ENCODE results near the gene ACBD3. TPM values are rescaled to one million over a fixed set of nuclear protein-coding genes. Genes with fewer than 3 reads are reported as not detected.

ACBD3 gene
- total and polyA plus RNA-seq, 2 of the 8 experiments (the other 6 are each of a cell fraction or from before 2014, with no cell fraction given): 8.4 to 29.4 TPM

- no peak overlapping the region for H2BK120ac ChIP-seq (replicated peaks; ENCODE audit: low read depth, low read length)
- H3K9ac ChIP-seq (replicated peaks in 1 of 4; ENCODE audit: extremely low read depth in 1 of 4, low read depth in 3 of 4, low read length in 3 of 4): no peak overlapping the region
- no peaks in the 10 kb centered on the region for H3K9me3 ChIP-seq (ENCODE audit: insufficient read depth in 2 of 2, low read depth in 1 of 2, low read length in 1 of 2)
- no peak overlapping the region for H3K4me3 ChIP-seq (ENCODE audit: extremely low read depth in 1 of 4, insufficient read depth in 2 of 4, low read depth in 3 of 4, low read length in 4 of 4)
- no peak overlapping the region for H4K91ac ChIP-seq (replicated peaks; ENCODE audit: insufficient read length, low read length)
- H3K4me2 ChIP-seq (ENCODE audit: insufficient read depth in 1 of 2, low read depth in 2 of 2, low read length in 2 of 2): no peak overlapping the region
- DNase-seq (ENCODE audit: low read depth in 1 of 2, low spot score in 2 of 2) (no peak), FAIRE-seq (no peak)
- no peak overlapping the region for H4K8ac ChIP-seq (ENCODE audit: extremely low read depth, insufficient read depth, low read length)
- no peak overlapping the region for H2BK20ac ChIP-seq (ENCODE audit: low read length)
- peaks cover 4 to 61% (median 41%) of the 10 kb centered on the region in 4 experiments for H3K36me3 ChIP-seq (ENCODE audit: control insufficient read depth in 2 of 4, insufficient read depth in 4 of 4, low read length in 3 of 4)
- H2BK15ac ChIP-seq (ENCODE audit: low read length): no peak overlapping the region
- H3K27ac ChIP-seq (ENCODE audit: low read depth, low read length): no peak overlapping the region
- no peaks in the 10 kb centered on the region for H3K4me1 ChIP-seq (replicated peaks in 1 of 4; ENCODE audit: control insufficient read depth in 3 of 4, insufficient read depth in 4 of 4, low read length in 3 of 4)
- no peak overlapping the region for H3K4ac ChIP-seq (replicated peaks; ENCODE audit: insufficient read length, low read depth, low read length)
- ChIA-PET CTCF (ENCODE audit: partially characterized antibody) (interaction anchor here (0.6 to 2.2 kb wide), 3 partner anchors 24 to 68 kb away, joined by 4 to 13 read pairs (median 6); no protein-coding TSS in a partner anchor), POLR2A (ENCODE audit: partially characterized antibody) (no interaction called here)
- H2AFZ ChIP-seq (ENCODE audit: low read length): no peak overlapping the region
- no peaks in the 10 kb centered on the region for H3K23me2 ChIP-seq (ENCODE audit: low read depth, low read length)
- no peak overlapping the region for H4K5ac ChIP-seq (ENCODE audit: insufficient read length, low read depth, low read length)
- no peaks in the 10 kb centered on the region for H3K79me1 ChIP-seq (ENCODE audit: low read depth, low read length)
- H3K23ac ChIP-seq (ENCODE audit: insufficient read length): no peak overlapping the region
- H3K56ac ChIP-seq (replicated peaks; ENCODE audit: insufficient read length, low read depth, low read length): no peak overlapping the region
- H3K18ac ChIP-seq (ENCODE audit: extremely low read depth, low read length): no peak overlapping the region
- H4K20me1 ChIP-seq (replicated peaks in 1 of 2; ENCODE audit: control insufficient read depth in 1 of 2, insufficient read depth in 2 of 2, low read length in 2 of 2): peaks cover 0 to 7% of the 10 kb centered on the region in 2 experiments
- no peak overlapping the region for H2BK12ac ChIP-seq (ENCODE audit: low read depth, low read length)
- 94% methylated on average over 7 of the region's 7 CpGs; no CpG with 5 or more reads in 1 of the 2 experiments for WGBS, 2 experiments (ENCODE audit: extremely low coverage in 1 of 2, insufficient coverage in 1 of 2, insufficient read length in 1 of 2, insufficient replicate concordance in 2 of 2, low coverage in 1 of 2, low lambda C conversion rate in 2 of 2, missing lambda C conversion rate in 1 of 2)
- no peaks in the 10 kb centered on the region for H3K27me3 ChIP-seq (replicated peaks in 1 of 4; ENCODE audit: control insufficient read depth in 3 of 4, extremely low read depth in 1 of 4, insufficient read depth in 3 of 4, low read length in 3 of 4)
- H3K14ac ChIP-seq (ENCODE audit: insufficient read length): no peak overlapping the region
- H2AK5ac ChIP-seq (ENCODE audit: low read depth, low read length): no peak overlapping the region
- no peak overlapping the region for H2BK5ac ChIP-seq (ENCODE audit: low read depth, low read length)
- no peaks in the 10 kb centered on the region for H3K79me2 ChIP-seq (ENCODE audit: control insufficient read depth in 1 of 2, insufficient read depth in 2 of 2, low read length in 2 of 2)
- TF ChIP-seq SP1 (IDR thresholded peaks at IDR 0.05; ENCODE audit: low read depth, low read length) (no peak), BCL11A (IDR thresholded peaks at IDR 0.05; ENCODE audit: low read depth in 2 of 2, low read length in 2 of 2) (no peak), CEBPB (IDR thresholded peaks at IDR 0.05; ENCODE audit: low read depth, low read length) (no peak), GABPA (IDR thresholded peaks at IDR 0.05; ENCODE audit: borderline replicate concordance, insufficient read depth, low read length) (no peak), PHF8 (conservative IDR thresholded peaks at IDR 0.05; ENCODE audit: low read depth, low read length) (no peak), FOSL1 (IDR thresholded peaks at IDR 0.05; ENCODE audit: insufficient read depth, low read depth, low read length) (no peak), RAD21 (IDR thresholded peaks at IDR 0.05 in 1 of 2, conservative IDR thresholded peaks at IDR 0.05 in 1 of 2; ENCODE audit: low read depth in 2 of 2, low read length in 2 of 2) (no peak), RFX5 (IDR thresholded peaks at IDR 0.05; ENCODE audit: borderline replicate concordance, low read depth, low read length) (no peak), KDM1A (IDR thresholded peaks at IDR 0.05; ENCODE audit: borderline replicate concordance, low read length) (no peak), POLR2AphosphoS5 (IDR thresholded peaks at IDR 0.05; ENCODE audit: low read depth, low read length) (no peak), SRF (IDR thresholded peaks at IDR 0.05; ENCODE audit: low read depth, low read length) (no peak), E2F6 (IDR thresholded peaks at IDR 0.05) (no peak), RBBP5 (IDR thresholded peaks at IDR 0.05; ENCODE audit: borderline replicate concordance, low read depth, low read length) (no peak), CREB1 (IDR thresholded peaks at IDR 0.05) (no peak)
Observed at GRCh38 chr1:226158983-226159382, 27.6 kb downstream of the ACBD3 start.
